Left lung (tissue), 10 donors: ENCODE data around the gene ZC3H4. TPM values are rescaled to one million over a fixed set of nuclear protein-coding genes. Genes with fewer than 3 reads are reported as not detected.

Source experiments
- ATAC-seq: fragments of 200-7000 bp; cut with Tn5 transposase; one replicate; pipeline ENCODE4 v1.9.1; 2020; ENCODE audit warnings: moderate library complexity
- DNase-seq, 4 donors: peaks; one replicate each; pipeline ENCODE4 v3.0.0-alpha.2; 2013 to 2020
- H3K27ac ChIP-seq, 2 donors: fragments of 200-600 bp; sonication (generic) in 1 of 2; one replicate each; pipeline versions ENCODE4 v1.5.0 to v1.8.0; 2020 to 2021
- H3K27me3 ChIP-seq, 2 donors: fragments of 200-600 bp; sonication (generic) in 1 of 2; one replicate each; pipeline versions ENCODE4 v1.5.0 to v1.8.0; 2020 to 2021
- H3K36me3 ChIP-seq, 2 donors: fragments of 200-600 bp; sonication (generic) in 1 of 2; one replicate each; pipeline versions ENCODE4 v1.5.0 to v1.8.0; 2020 to 2021
- H3K4me1 ChIP-seq, 2 donors: fragments of 200-600 bp; one replicate each; pipeline ENCODE4 v1.8.0; 2021
- H3K4me3 ChIP-seq, 2 donors: fragments of 200-600 bp; sonication (generic) in 1 of 2; one replicate each; pipeline versions ENCODE4 v1.5.0 to v1.8.0; 2020 to 2021; ENCODE audit warnings: mild to moderate bottlenecking in 1 of 2
- H3K9me3 ChIP-seq, 2 donors: fragments of 200-600 bp; sonication (generic) in 1 of 2; one replicate each; pipeline versions ENCODE4 v1.5.0 to v1.8.0; 2020 to 2021
- intact Hi-C, 2 donors: fragments of 100-400 bp; cut with DNase I; formaldehyde crosslinking; loops; one replicate each; pipeline versions ENCODE4 v1.11.2 to v1.14.2; 2022
- polyA plus RNA-seq, 6 donors: library from polyadenylated mRNA; unstranded; fragments of 120-200 nt; gene quantifications; one replicate each; pipeline ENCODE4 v1.2.1, GENCODE V29; 2013; ENCODE audit not compliant: insufficient read length in 6 of 6
- total RNA-seq, 2 donors: library from RNA; stranded (reverse); fragmentation: NEBNext Ultra II Directional; extraction: Animal tissue kit (Norgen Biotek cat#: 25700); gene quantifications; one replicate each; pipeline ENCODE4 v1.2.1, GENCODE V29; 2021
- TF ChIP-seq, protein P1 (sequence below), 2 donors: fragments of 200-600 bp; sonication (generic) in 1 of 2; IDR thresholded peaks; one replicate each; pipeline versions ENCODE4 v1.5.0 to v1.8.0; 2021; ENCODE audit warnings: antibody characterized with exemption in 2 of 2
- donor health status: DM: no; HTN: yes; CAD: no.
- donor health status: DM: no; HTN: no; CAD: no.

The ZC3H4 gene
- total and polyA plus RNA-seq, 8 donors: 36.6 to 48.2 (median 39.2) TPM

DNA sequence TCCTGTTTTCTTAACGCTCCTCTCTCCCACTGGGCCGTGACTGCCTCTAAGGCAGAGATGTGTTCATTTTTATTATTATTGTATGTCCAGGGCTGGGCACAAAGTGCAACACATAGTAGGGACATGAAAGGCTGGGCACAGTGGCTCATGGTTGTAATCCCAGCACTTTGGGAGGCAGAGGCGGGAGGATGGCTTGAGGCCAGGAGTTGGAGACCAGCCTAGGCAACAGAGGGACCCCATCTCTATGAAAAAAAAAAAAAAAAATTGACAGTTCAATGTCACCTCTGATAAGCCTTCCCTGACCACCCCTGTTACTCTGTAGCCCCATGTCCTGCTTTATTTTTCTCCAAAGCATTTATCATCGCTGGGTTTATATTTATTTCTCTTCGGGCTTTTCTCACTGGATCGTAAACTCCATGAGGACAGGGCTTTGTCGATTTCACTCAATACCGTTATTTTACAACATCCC lies 16.6 kb upstream of the ZC3H4 start:
- Histone ChIP-seq H3K27ac (peak overlapping the region in 1 of 2 donors; percentile 88), H3K27me3 (no peaks in the 10 kb centered on the region), H3K4me1 (peaks cover 16 to 37% of the 10 kb centered on the region in 2 donors), H3K4me3 (peak overlapping the region; percentile 83 to 84), H3K36me3 (no peaks in the 10 kb centered on the region), H3K9me3 (peaks cover 0 to 2% of the 10 kb centered on the region in 2 donors)
- TF ChIP-seq, protein P1, sequence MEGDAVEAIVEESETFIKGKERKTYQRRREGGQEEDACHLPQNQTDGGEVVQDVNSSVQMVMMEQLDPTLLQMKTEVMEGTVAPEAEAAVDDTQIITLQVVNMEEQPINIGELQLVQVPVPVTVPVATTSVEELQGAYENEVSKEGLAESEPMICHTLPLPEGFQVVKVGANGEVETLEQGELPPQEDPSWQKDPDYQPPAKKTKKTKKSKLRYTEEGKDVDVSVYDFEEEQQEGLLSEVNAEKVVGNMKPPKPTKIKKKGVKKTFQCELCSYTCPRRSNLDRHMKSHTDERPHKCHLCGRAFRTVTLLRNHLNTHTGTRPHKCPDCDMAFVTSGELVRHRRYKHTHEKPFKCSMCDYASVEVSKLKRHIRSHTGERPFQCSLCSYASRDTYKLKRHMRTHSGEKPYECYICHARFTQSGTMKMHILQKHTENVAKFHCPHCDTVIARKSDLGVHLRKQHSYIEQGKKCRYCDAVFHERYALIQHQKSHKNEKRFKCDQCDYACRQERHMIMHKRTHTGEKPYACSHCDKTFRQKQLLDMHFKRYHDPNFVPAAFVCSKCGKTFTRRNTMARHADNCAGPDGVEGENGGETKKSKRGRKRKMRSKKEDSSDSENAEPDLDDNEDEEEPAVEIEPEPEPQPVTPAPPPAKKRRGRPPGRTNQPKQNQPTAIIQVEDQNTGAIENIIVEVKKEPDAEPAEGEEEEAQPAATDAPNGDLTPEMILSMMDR (IDR thresholded peaks at IDR 0.05): no peak
- intact Hi-C loops: no loop called here
- ATAC-seq (no peak), DNase-seq (peak in 1 of 4 donors; percentile 23)

- Histone ChIP-seq H3K36me3 (no peaks in the 10 kb centered on the region), H3K9me3 (peaks cover 0 to 2% of the 10 kb centered on the region in 2 donors), H3K4me3 (no peak overlapping the region), H3K27me3 (no peaks in the 10 kb centered on the region), H3K4me1 (peaks cover 14 to 35% of the 10 kb centered on the region in 2 donors), H3K27ac (no peak overlapping the region)
- DNase-seq: no peak
- TF ChIP-seq, protein P1 (IDR thresholded peaks at IDR 0.05): no peak
- ATAC-seq: no peak
- intact Hi-C loops: no loop called here
Observed at GRCh38 chr19:47129579-47129978, 16.0 kb upstream of the ZC3H4 start.

- peak; percentile 38 for ATAC-seq
Observed at GRCh38 chr19:47125669-47125938, 12.0 kb upstream of the ZC3H4 start.

GRCh38 chr19:47124937-47125668 lies 11.5 kb upstream of the ZC3H4 start:
- ATAC-seq: peak; percentile 89

More at GRCh38 chr19:47125669-47125938, 12.0 kb upstream of the ZC3H4 start:
- no peaks in the 10 kb centered on the region for H3K27me3 ChIP-seq
- DNase-seq: no peak
- H3K4me1 ChIP-seq: peaks cover 0 to 7% of the 10 kb centered on the region in 2 donors
- intact Hi-C loops: no loop called here
- TF ChIP-seq, protein P1 (IDR thresholded peaks at IDR 0.05): no peak
- no peak overlapping the region for H3K4me3 ChIP-seq
- no peaks in the 10 kb centered on the region for H3K36me3 ChIP-seq
- H3K27ac ChIP-seq: no peak overlapping the region
- H3K9me3 ChIP-seq: peaks cover 0 to 2% of the 10 kb centered on the region in 2 donors

DNA sequence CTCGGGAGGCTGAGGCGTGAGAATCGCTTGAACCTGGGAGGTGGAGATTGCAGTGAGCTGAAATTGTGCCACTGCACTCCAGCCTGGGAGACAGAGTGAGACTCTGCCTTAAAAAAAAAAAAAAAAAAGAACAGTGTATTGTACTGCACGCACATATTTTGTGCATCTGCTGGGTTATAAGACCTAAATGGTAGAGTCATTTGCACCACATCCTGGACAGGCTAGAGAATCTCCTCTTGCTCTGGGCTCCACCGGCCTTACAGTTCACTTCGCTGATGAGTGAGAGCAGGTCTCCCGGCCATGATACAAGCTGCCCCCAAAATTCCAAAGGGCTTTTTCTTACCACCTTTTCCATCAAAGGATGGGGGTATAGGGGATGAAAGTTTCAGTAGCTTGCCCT lies 9.8 kb upstream of the ZC3H4 start:
- ATAC-seq (no peak), DNase-seq (peak in 1 of 4 donors; percentile 12)
- Histone ChIP-seq H3K4me3 (no peak overlapping the region), H3K27ac (no peak overlapping the region), H3K9me3 (no peaks in the 10 kb centered on the region), H3K27me3 (no peaks in the 10 kb centered on the region), H3K4me1 (peaks cover 0 to 7% of the 10 kb centered on the region in 2 donors), H3K36me3 (no peaks in the 10 kb centered on the region)
- intact Hi-C loops: loop anchor here in 1 of 2 donors (5.0 kb wide), 1 partner anchor 41 kb away; no protein-coding TSS in a partner anchor
- TF ChIP-seq, protein P1 (IDR thresholded peaks at IDR 0.05): no peak

More at GRCh38 chr19:47124937-47125668, 11.5 kb upstream of the ZC3H4 start:
- Histone ChIP-seq H3K4me1 (peaks cover 0 to 7% of the 10 kb centered on the region in 2 donors), H3K27me3 (no peaks in the 10 kb centered on the region), H3K27ac (no peak overlapping the region), H3K36me3 (no peaks in the 10 kb centered on the region), H3K4me3 (no peak overlapping the region), H3K9me3 (no peaks in the 10 kb centered on the region)
- peak in 2 of 4 donors; percentile 70 to 76 for DNase-seq
- TF ChIP-seq, protein P1 (IDR thresholded peaks at IDR 0.05): peak; percentile 55 to 72
- intact Hi-C loops: loop anchor here in 1 of 2 donors (5.0 kb wide), 1 partner anchor 43 kb away; no protein-coding TSS in a partner anchor
